Neuronal stem cell (in vitro differentiated cells): ENCODE measurements around the gene APOBEC4.

Source experiments
- DNase-seq: peaks from one replicate; pipeline ENCODE4 v3.0.0-alpha.2; 2013; ENCODE audit warnings: low spot score
- H2AFZ ChIP-seq: one replicate; pipeline ENCODE4 v1.6.1; 2013; ENCODE audit warnings: mild to moderate bottlenecking, low read length, inconsistent platforms
- H2AK5ac ChIP-seq: 2 replicates; pipeline ENCODE4 v1.6.1; 2013; ENCODE audit warnings: low read depth, mild to moderate bottlenecking, inconsistent platforms, low read length, moderate library complexity, mixed read lengths
- H2BK120ac ChIP-seq: 2 replicates; pipeline ENCODE4 v1.6.1; 2013; ENCODE audit warnings: low read depth, mild to moderate bottlenecking, inconsistent platforms, low read length, moderate library complexity, mixed read lengths
- H2BK12ac ChIP-seq: one replicate; pipeline ENCODE4 v1.6.1; 2013; ENCODE audit warnings: low read length, inconsistent platforms
- H2BK15ac ChIP-seq: 2 replicates; pipeline ENCODE4 v1.6.1; 2013; ENCODE audit warnings: mild to moderate bottlenecking, low read length, inconsistent platforms, mixed read lengths
- H2BK5ac ChIP-seq: one replicate; pipeline ENCODE4 v1.6.1; 2013; ENCODE audit warnings: inconsistent platforms, mild to moderate bottlenecking, low read length, moderate library complexity
- H3K14ac ChIP-seq: one replicate; pipeline ENCODE4 v1.6.1; 2013; ENCODE audit warnings: low read length, inconsistent platforms
- H3K18ac ChIP-seq: 2 replicates; pipeline ENCODE4 v1.6.1; 2013; ENCODE audit warnings: low read length, inconsistent platforms
- H3K23ac ChIP-seq: 2 replicates; pipeline ENCODE4 v1.6.1; 2013; ENCODE audit warnings: low read depth, mild to moderate bottlenecking, mixed read lengths, low read length, inconsistent platforms; ENCODE audit not compliant: poor library complexity
- H3K27ac ChIP-seq: replicated peaks from 3 replicates; pipeline ENCODE4 v1.5.1; 2013; ENCODE audit warnings: low read length, inconsistent platforms
- H3K27me3 ChIP-seq, 3 experiments: 2 replicates each; pipeline ENCODE4 v1.6.1; 2013; ENCODE audit warnings: low read length in 3 of 3, mild to moderate bottlenecking in 2 of 3, inconsistent platforms in 1 of 3, low read depth in 1 of 3, mixed read lengths in 1 of 3, moderate library complexity in 1 of 3; ENCODE audit not compliant: control insufficient read depth in 3 of 3, insufficient read depth in 3 of 3
- H3K36me3 ChIP-seq, 2 donors: replicated peaks in 1 of 2; 2 replicates each; pipeline ENCODE4 v1.6.1; 2013; ENCODE audit warnings: low read length in 2 of 2; ENCODE audit not compliant: control insufficient read depth in 2 of 2, insufficient read depth in 2 of 2
- H3K4ac ChIP-seq: 2 replicates; pipeline ENCODE4 v1.6.1; 2013; ENCODE audit warnings: inconsistent platforms, mild to moderate bottlenecking, low read length, moderate library complexity
- H3K4me1 ChIP-seq, 2 donors: 1 replicate in 1 of 2; 2 replicates in 1 of 2; pipeline ENCODE4 v1.6.1; 2013; ENCODE audit warnings: low read length in 2 of 2, low read depth in 1 of 2; ENCODE audit not compliant: control insufficient read depth in 2 of 2, insufficient read depth in 1 of 2
- H3K4me2 ChIP-seq: one replicate; pipeline ENCODE4 v1.6.1; 2013; ENCODE audit warnings: mild to moderate bottlenecking, low read length, inconsistent platforms; ENCODE audit not compliant: insufficient read depth, poor library complexity, severe bottlenecking
- H3K4me3 ChIP-seq, 2 donors: 2 replicates each; pipeline ENCODE4 v1.5.1; 2013; ENCODE audit warnings: low read length in 2 of 2, mild to moderate bottlenecking in 2 of 2, inconsistent platforms in 1 of 2, moderate library complexity in 1 of 2
- H3K79me1 ChIP-seq: one replicate; pipeline ENCODE4 v1.6.1; 2013; ENCODE audit warnings: low read depth, mild to moderate bottlenecking, inconsistent platforms, low read length, moderate library complexity
- H3K9ac ChIP-seq: one replicate; pipeline ENCODE4 v1.6.1; 2013; ENCODE audit warnings: mild to moderate bottlenecking, low read depth, low read length, inconsistent platforms; ENCODE audit not compliant: poor library complexity
- H3K9me3 ChIP-seq, 2 donors: replicated peaks in 1 of 2; 2 replicates each; pipeline versions ENCODE3 to v1.6.1; 2013; ENCODE audit warnings: low read length in 2 of 2, mild to moderate bottlenecking in 2 of 2, inconsistent platforms in 1 of 2, low read depth in 1 of 2, mixed read lengths in 1 of 2, moderate library complexity in 1 of 2; ENCODE audit not compliant: control insufficient read depth in 2 of 2, insufficient read depth in 1 of 2
- H4K8ac ChIP-seq: one replicate; pipeline ENCODE4 v1.6.1; 2013; ENCODE audit warnings: low read depth, mild to moderate bottlenecking, inconsistent platforms, low read length, moderate library complexity
- H4K91ac ChIP-seq: one replicate; pipeline ENCODE4 v1.6.1; 2013; ENCODE audit warnings: low read length, low read depth, mild to moderate bottlenecking, inconsistent platforms; ENCODE audit not compliant: poor library complexity
- WGBS, 2 donors: extraction: QIAGEN DNeasy Blood & Tissue Kit; methylation state at CpG; one replicate each; pipeline ENCODE4 v1.1.7; 2013; ENCODE audit warnings: missing lambda C conversion rate in 2 of 2, mixed read lengths in 1 of 2; ENCODE audit not compliant: insufficient read length in 2 of 2, insufficient replicate concordance in 1 of 2; ENCODE audit errors: extremely low coverage in 2 of 2; 5-methylcytosine and 5-hydroxymethylcytosine counted together

APOBEC4 gene

DNA sequence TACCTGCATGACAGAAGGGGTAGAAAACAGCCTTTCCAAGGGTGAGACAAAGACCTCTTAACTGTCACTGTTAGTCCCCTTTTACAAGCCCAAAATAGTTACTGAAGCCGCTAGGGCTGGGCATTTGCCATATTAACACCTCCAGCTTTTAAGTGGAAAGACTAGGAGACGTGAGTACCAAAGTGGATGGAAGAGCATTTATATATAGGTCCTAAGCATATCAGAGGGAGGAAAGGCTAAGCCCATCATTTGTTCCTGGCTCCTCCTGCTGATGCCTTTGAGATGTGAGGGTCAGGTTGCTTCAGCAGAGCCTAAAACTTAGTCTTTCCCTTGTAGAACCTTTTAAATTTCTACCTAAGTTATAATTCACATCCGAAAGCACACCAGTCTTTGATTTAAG lies 25.7 kb upstream of the APOBEC4 start:
- Histone ChIP-seq H3K4ac (no peak overlapping the region), H2BK120ac (no peak overlapping the region)

DNA sequence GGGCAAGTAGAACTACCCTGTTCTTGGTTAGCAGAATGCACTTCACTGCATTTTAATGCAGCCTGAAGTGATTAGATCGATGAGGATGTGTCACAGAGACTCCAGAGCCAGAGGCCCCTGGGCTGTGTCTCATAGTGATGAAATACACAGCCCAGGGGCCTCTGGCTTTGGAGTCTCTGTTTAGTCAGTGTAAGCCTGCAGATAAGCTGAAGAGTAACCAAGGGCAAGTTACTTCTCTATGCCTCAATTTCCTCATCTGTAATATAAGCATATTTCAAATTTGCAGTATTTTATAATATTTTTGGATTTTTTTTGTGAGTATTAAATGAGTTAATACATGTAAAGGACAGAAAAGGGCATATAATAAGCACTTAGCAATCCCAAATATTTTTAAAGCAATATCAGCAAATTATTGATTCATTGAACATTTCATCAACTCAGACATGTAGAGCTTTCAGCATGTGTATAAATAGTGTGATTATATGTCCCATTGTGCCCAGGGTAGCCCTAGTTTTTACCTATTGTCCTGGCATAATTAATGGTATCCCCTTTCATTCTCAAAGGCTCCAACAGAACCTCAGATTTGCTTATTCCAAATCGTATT lies 23.6 kb upstream of the APOBEC4 start:
- no peak overlapping the region for H2BK5ac ChIP-seq
- H3K79me1 ChIP-seq = no peaks in the 10 kb centered on the region
- no peak overlapping the region for H3K14ac ChIP-seq
- no peak overlapping the region for H4K91ac ChIP-seq
- H3K23ac ChIP-seq = no peak overlapping the region
- H3K36me3 ChIP-seq = no peaks in the 10 kb centered on the region
- no peak overlapping the region for H4K8ac ChIP-seq
- no peak overlapping the region for H3K4me2 ChIP-seq
- H2BK12ac ChIP-seq = no peak overlapping the region
- H3K9me3 ChIP-seq = peaks cover 0 to 5% of the 10 kb centered on the region in 2 donors
- H3K4ac ChIP-seq = no peak overlapping the region
- H2AFZ ChIP-seq = peak overlapping the region; percentile 59
- no peaks in the 10 kb centered on the region for H3K27me3 ChIP-seq
- no peak overlapping the region for H2BK15ac ChIP-seq
- H3K4me3 ChIP-seq = peak overlapping the region in 1 of 2 donors; percentile 3
- WGBS, 2 donors = no CpG with 5 or more reads among the region's 2 CpGs
- H3K9ac ChIP-seq = no peak overlapping the region
- DNase-seq = no peak
- no peak overlapping the region for H3K27ac ChIP-seq
- no peak overlapping the region for H2AK5ac ChIP-seq
- no peak overlapping the region for H3K18ac ChIP-seq
- no peak overlapping the region for H2BK120ac ChIP-seq
- H3K4me1 ChIP-seq = peaks cover 0 to 6% of the 10 kb centered on the region in 2 donors

More for the DNA sequence above, 25.7 kb upstream of the APOBEC4 start:
- no peak overlapping the region for H4K8ac ChIP-seq
- no peak overlapping the region for H2BK15ac ChIP-seq
- no peak overlapping the region for H3K18ac ChIP-seq
- peaks cover 0 to 1% of the 10 kb centered on the region in 2 donors for H3K9me3 ChIP-seq
- H3K36me3 ChIP-seq = no peaks in the 10 kb centered on the region
- H2AK5ac ChIP-seq = no peak overlapping the region
- H3K27me3 ChIP-seq = no peaks in the 10 kb centered on the region
- no peak overlapping the region for H3K27ac ChIP-seq
- no peak for DNase-seq
- no peaks in the 10 kb centered on the region for H3K79me1 ChIP-seq
- H4K91ac ChIP-seq = no peak overlapping the region
- H3K23ac ChIP-seq = no peak overlapping the region
- no peak overlapping the region for H3K4me2 ChIP-seq
- peaks cover 0 to 6% of the 10 kb centered on the region in 2 donors for H3K4me1 ChIP-seq
- no peak overlapping the region for H2BK12ac ChIP-seq
- no peak overlapping the region for H3K9ac ChIP-seq
- no CpG with 5 or more reads among the region's 3 CpGs for WGBS, 2 donors
- no peak overlapping the region for H2AFZ ChIP-seq
- no peak overlapping the region for H3K14ac ChIP-seq
- no peak overlapping the region for H2BK5ac ChIP-seq
- no peak overlapping the region for H3K4me3 ChIP-seq

DNA sequence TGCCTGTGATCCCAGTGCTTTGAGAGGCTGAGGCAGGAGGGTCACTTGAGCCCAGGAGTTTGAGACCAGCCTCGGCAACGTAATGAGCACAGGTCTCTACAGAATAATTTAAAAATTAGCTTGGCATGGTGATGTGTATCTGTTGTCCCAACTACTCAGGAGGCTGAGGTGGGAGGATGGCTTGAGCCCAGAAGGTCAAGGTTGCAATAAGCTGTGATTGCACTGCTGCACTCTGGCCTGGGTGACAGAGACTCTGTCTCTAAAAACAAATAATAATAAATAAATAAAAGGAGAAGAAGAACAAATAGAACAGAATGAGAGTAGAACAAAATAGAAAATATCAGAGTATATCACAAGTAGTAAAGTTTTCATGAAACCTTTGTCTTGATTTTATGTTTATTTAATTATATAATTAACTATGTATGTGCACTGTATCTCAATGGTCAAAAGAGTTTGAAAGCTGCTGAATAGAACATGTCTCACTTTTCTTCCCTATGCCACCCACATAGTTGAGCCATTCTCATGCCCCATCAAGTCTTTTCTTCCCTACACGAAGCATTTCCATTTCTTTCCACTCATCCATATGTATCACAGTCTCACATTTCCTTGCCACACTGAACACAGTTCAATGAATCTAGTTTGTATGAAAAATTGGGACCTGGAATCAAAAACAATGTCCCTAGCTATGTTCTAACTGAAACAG lies 22.9 kb upstream of the APOBEC4 start:
- Histone ChIP-seq H3K18ac (no peak overlapping the region), H4K91ac (no peak overlapping the region), H2BK5ac (no peak overlapping the region), H2BK15ac (no peak overlapping the region), H3K27me3 (no peaks in the 10 kb centered on the region), H3K4ac (no peak overlapping the region), H2BK12ac (no peak overlapping the region), H3K9me3 (peaks cover 0 to 10% of the 10 kb centered on the region in 2 donors), H3K14ac (no peak overlapping the region), H3K4me1 (peaks cover 0 to 6% of the 10 kb centered on the region in 2 donors), H3K27ac (no peak overlapping the region), H4K8ac (no peak overlapping the region), H2AFZ (peak overlapping the region; percentile 59), H3K23ac (no peak overlapping the region), H3K36me3 (no peaks in the 10 kb centered on the region), H3K4me2 (no peak overlapping the region), H3K9ac (no peak overlapping the region), H3K4me3 (peak overlapping the region in 1 of 2 donors; percentile 3), H2AK5ac (no peak overlapping the region), H3K79me1 (no peaks in the 10 kb centered on the region), H2BK120ac (no peak overlapping the region)
- no CpG with 5 or more reads among the region's 3 CpGs for WGBS, 2 donors
- DNase-seq = no peak

DNA sequence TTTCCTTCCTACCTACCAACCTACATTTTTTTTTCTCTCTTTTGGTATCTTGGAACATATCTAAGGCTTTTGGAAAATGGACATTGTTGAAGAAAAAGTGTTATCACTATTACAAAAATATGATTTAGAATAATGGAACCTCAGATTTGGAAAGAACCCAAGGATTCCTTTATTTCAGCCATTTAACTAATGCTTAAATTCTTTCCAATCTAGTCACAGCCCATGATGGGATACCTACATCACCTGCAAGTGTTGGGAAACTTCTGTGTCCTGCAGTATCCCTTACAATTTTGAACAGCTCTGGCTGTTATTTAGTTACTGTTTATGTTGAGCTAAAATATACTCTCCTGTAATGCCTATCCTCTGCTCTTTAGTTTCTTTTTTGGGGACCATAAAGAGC lies 22.3 kb upstream of the APOBEC4 start:
- H3K14ac ChIP-seq = no peak overlapping the region
- no peak overlapping the region for H3K9ac ChIP-seq
- no peaks in the 10 kb centered on the region for H3K79me1 ChIP-seq

More for the DNA sequence above, 22.3 kb upstream of the APOBEC4 start:
- Histone ChIP-seq H4K91ac (no peak overlapping the region), H3K36me3 (no peaks in the 10 kb centered on the region), H2BK5ac (no peak overlapping the region), H2AK5ac (no peak overlapping the region), H4K8ac (no peak overlapping the region), H3K4me1 (peaks cover 0 to 6% of the 10 kb centered on the region in 2 donors), H3K9me3 (peaks cover 0 to 15% of the 10 kb centered on the region in 2 donors), H2BK12ac (no peak overlapping the region), H2BK120ac (no peak overlapping the region), H3K4me2 (no peak overlapping the region), H3K18ac (no peak overlapping the region), H3K4ac (no peak overlapping the region), H3K27ac (no peak overlapping the region), H3K4me3 (no peak overlapping the region), H2AFZ (no peak overlapping the region), H3K23ac (no peak overlapping the region), H2BK15ac (no peak overlapping the region), H3K27me3 (no peaks in the 10 kb centered on the region)
- DNase-seq = no peak
